ENCODE results near the gene PCK2. TPM values are rescaled to one million over a fixed set of nuclear protein-coding genes. Genes with fewer than 3 reads are reported as not detected.
A peak's percentile ranks its signal among the peaks of the same experiment; 100 is the strongest.
"Not testable (repeated sequence)": the region's sequence is repeated elsewhere in the genome, so short reads cannot be mapped to it uniquely, and the experiment has no call there.

The PCK2 gene
- 177 TPM for polyA plus RNA-seq
- long read RNA-seq, donor 1, transcript PCK2-201 (10 exons, 2,357 nt): major isoform, 24 of 65 reads
- long read RNA-seq, donor 1, partial matches to known transcripts: 32 of 65 reads
- long read RNA-seq, donor 1, other reads (novel, unspliced or antisense): 5 of 65 reads
- long read RNA-seq, donor 2, transcript PCK2-202 (7 exons, 1,830 nt): minor isoform, 5 of 213 reads
- long read RNA-seq, donor 2, transcript PCK2-201 (10 exons, 2,357 nt): major isoform, 76 of 213 reads
- long read RNA-seq, donor 2, transcript PCK2-204 (3 exons, 525 nt): minor isoform, 6 of 213 reads
- long read RNA-seq, donor 2, partial matches to known transcripts: 126 of 213 reads
- long read RNA-seq, donor 2, other reads (novel, unspliced or antisense): 0 of 213 reads
- long read RNA-seq, donor 3: 0 reads
- long read RNA-seq, donor 4, transcript PCK2-201 (10 exons, 2,357 nt): major isoform, 5 of 7 reads
- long read RNA-seq, donor 4, partial matches to known transcripts: 0 of 7 reads
- long read RNA-seq, donor 4, other reads (novel, unspliced or antisense): 0 of 7 reads
- long read RNA-seq, donor 5, transcript PCK2-201 (10 exons, 2,357 nt): major isoform, 20 of 36 reads
- long read RNA-seq, donor 5, partial matches to known transcripts: 13 of 36 reads
- long read RNA-seq, donor 5, other reads (novel, unspliced or antisense): 0 of 36 reads
- long read RNA-seq, donor 6, transcript PCK2-201 (10 exons, 2,357 nt): major isoform, 63 of 144 reads
- long read RNA-seq, donor 6, partial matches to known transcripts: 67 of 144 reads
- long read RNA-seq, donor 6, other reads (novel, unspliced or antisense): 11 of 144 reads
- long read RNA-seq, donor 7, transcript PCK2-201 (10 exons, 2,357 nt): major isoform, 9 of 15 reads
- long read RNA-seq, donor 7, partial matches to known transcripts: 5 of 15 reads
- long read RNA-seq, donor 7, other reads (novel, unspliced or antisense): 0 of 15 reads
- long read RNA-seq, donor 8, transcript PCK2-202 (7 exons, 1,830 nt): minor isoform, 7 of 212 reads
- long read RNA-seq, donor 8, transcript PCK2-204 (3 exons, 525 nt): minor isoform, 6 of 212 reads
- long read RNA-seq, donor 8, transcript PCK2-201 (10 exons, 2,357 nt): major isoform, 77 of 212 reads
- long read RNA-seq, donor 8, partial matches to known transcripts: 108 of 212 reads
- long read RNA-seq, donor 8, other reads (novel, unspliced or antisense): 12 of 212 reads
- long read RNA-seq, donor 9, transcript PCK2-201 (10 exons, 2,357 nt): major isoform, 55 of 83 reads
- long read RNA-seq, donor 9, partial matches to known transcripts: 22 of 83 reads
- long read RNA-seq, donor 9, other reads (novel, unspliced or antisense): 0 of 83 reads
- long read RNA-seq, donor 10, transcript PCK2-204 (3 exons, 525 nt): minor isoform, 5 of 100 reads
- long read RNA-seq, donor 10, transcript PCK2-201 (10 exons, 2,357 nt): major isoform, 64 of 100 reads
- long read RNA-seq, donor 10, partial matches to known transcripts: 27 of 100 reads
- long read RNA-seq, donor 10, other reads (novel, unspliced or antisense): 0 of 100 reads
- long read RNA-seq, donor 11, transcript PCK2-201 (10 exons, 2,357 nt): major isoform, 53 of 84 reads
- long read RNA-seq, donor 11, transcript PCK2-202 (7 exons, 1,830 nt): minor isoform, 5 of 84 reads
- long read RNA-seq, donor 11, transcript PCK2-204 (3 exons, 525 nt): minor isoform, 5 of 84 reads
- long read RNA-seq, donor 11, partial matches to known transcripts: 13 of 84 reads
- long read RNA-seq, donor 11, other reads (novel, unspliced or antisense): 7 of 84 reads

DNA sequence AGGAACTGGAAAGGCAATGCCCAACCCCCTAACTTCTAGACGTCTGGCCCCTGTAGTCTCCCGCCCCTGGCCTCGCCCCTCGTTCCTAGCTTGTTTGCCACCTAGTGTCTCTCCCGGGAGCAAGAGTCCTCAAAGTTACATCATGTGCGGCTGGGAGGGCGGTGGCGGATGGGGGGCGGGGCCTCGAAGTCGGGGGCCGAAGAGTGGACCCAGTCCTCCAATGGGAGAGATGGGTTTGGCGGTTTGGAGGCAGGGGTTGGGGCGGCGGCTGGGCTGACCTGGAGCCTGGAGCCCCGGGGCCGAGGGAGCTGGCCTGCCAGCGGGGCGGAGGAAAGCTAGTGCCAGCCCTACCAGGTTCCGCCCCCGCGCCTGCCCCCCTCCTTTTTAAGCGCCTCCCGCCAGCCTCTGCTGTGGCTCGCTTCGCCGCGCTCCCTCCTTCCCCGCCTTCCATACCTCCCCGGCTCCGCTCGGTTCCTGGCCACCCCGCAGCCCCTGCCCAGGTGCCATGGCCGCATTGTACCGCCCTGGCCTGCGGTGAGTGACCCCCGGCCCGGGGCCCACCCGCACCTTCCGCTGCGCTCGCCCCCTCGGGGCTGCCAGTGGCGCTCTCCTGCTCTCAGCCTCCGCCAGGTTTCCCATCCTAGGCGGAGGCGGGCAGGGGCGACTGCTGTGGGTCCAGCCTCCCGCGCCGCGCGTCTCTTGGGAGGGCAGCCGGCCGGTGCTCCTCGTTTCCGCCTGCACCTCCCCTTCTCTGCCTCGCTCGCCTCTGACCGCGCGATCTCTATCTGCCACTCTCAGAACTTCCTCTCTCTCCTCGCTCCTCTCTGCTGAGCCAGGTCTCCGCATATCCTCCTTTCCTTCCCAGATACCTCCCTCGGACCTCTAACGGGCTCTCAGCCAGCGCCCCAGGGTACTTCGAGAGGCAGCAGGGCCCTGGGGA, at the start of gene PCK2:
PCK2 (plus strand) TSS at position 411 of the 940 bp plus-strand sequence; CDS start at position 506, 95 bp downstream.
- Histone ChIP-seq H3K4me1 (ENCODE audit: control insufficient read depth, insufficient read depth, low read length) (peaks cover 47% of the 10 kb centered on the region), H3K36me3 (ENCODE audit: control insufficient read depth, insufficient read depth, low read length) (peaks cover 22% of the 10 kb centered on the region), H3K27ac (ENCODE audit: low read length) (peak within 1 kb of the TSS; percentile 96), H3K27me3 (ENCODE audit: control insufficient read depth, insufficient read depth, low read length) (no peaks in the 10 kb centered on the region), H3K4me3 (ENCODE audit: low read length) (peak within 1 kb of the TSS; percentile 81), H3K9me3 (ENCODE audit: control insufficient read depth, low read depth, low read length) (no peaks in the 10 kb centered on the region)
- WGBS (ENCODE audit: insufficient coverage, low lambda C conversion rate): no CpG with 5 or more reads among the region's 68 CpGs
- peak; percentile 97 to 99 for DNase-seq

DNA sequence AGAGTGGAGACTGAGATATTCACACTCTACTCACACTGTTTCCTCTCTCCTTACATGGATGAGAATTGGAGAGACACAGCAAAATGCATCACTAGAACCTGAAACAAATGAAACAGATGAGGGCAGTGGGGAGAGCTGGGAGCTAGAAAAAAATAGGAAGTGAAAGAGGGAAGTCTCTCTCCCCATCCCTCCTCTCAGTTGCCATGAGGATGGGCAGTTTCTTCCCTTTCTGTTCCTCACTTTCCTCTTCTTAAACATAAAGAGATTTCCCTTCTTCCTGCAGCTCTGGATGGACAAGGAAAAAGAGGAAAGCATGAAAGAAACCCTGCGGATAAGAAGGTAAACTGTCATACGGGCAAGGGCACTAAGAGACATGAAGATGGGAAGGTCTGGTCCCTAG, 45.1 kb upstream of the PCK2 start:
- not testable (repeated sequence) for DNase-seq; H3K4me1 ChIP-seq (ENCODE audit: control insufficient read depth, insufficient read depth, low read length); H3K27me3 ChIP-seq (ENCODE audit: control insufficient read depth, insufficient read depth, low read length); H3K9me3 ChIP-seq (ENCODE audit: control insufficient read depth, low read depth, low read length); H3K27ac ChIP-seq (ENCODE audit: low read length); H3K4me3 ChIP-seq (ENCODE audit: low read length); H3K36me3 ChIP-seq (ENCODE audit: control insufficient read depth, insufficient read depth, low read length)
- WGBS (ENCODE audit: insufficient coverage, low lambda C conversion rate): no CpG with 5 or more reads among the region's 2 CpGs

DNA sequence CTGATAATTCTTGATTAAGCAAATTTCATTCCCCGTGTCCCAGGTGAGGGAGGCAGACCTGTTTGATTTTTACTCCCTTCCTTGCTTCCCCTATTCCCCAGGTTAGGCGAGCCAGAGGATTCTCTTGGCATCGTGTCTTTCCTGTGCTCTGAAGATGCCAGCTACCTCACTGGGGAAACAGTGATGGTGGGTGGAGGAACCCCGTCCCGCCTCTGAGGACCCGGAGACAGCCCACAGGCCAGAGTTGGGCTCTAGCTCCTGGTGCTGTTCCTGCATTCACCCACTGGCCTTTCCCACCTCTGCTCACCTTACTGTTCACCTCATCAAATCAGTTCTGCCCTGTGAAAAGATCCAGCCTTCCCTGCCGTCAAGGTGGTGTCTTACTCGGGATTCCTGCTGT, 43.4 kb upstream of the PCK2 start:
- not testable (repeated sequence) for H3K4me1 ChIP-seq (ENCODE audit: control insufficient read depth, insufficient read depth, low read length); H3K27ac ChIP-seq (ENCODE audit: low read length); H3K27me3 ChIP-seq (ENCODE audit: control insufficient read depth, insufficient read depth, low read length); H3K4me3 ChIP-seq (ENCODE audit: low read length); H3K36me3 ChIP-seq (ENCODE audit: control insufficient read depth, insufficient read depth, low read length); DNase-seq; H3K9me3 ChIP-seq (ENCODE audit: control insufficient read depth, low read depth, low read length)
- no CpG with 5 or more reads among the region's 8 CpGs for WGBS (ENCODE audit: insufficient coverage, low lambda C conversion rate)

DNA sequence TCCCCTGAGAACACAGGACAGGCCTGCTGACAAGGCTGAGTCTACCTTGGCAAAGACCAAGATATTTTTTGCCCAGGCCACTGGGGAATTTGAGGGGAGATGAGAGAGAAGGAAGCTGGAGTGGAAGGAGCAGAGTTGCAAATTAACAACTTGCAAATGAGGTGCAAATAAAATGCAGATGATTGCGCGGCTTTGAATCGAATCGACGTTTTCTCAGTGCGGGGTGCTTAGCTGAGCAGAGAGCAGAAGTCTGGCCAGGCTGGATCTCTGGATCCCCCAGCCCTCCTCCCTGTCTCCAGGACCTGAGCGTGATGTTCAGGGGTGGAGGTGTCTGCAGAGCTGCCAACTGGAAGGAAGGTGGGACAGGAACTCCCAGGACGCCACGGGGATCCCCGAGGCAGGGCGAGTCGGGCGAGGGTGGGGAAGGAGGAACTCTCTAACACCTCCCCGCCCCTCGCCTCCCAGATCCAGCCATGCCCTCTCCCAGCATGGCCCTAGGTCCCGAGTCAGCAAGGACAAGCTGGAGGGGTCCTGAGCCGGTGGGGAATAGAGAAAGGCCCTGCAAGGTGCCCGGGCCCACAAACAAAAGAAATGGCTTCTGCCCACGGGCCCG, 42.8 kb upstream of the PCK2 start:
- no peaks in the 10 kb centered on the region for H3K36me3 ChIP-seq (ENCODE audit: control insufficient read depth, insufficient read depth, low read length)
- H3K4me3 ChIP-seq (ENCODE audit: low read length): peak overlapping the region; percentile 74
- H3K9me3 ChIP-seq (ENCODE audit: control insufficient read depth, low read depth, low read length): no peaks in the 10 kb centered on the region
- no CpG with 5 or more reads among the region's 20 CpGs for WGBS (ENCODE audit: insufficient coverage, low lambda C conversion rate)
- H3K27ac ChIP-seq (ENCODE audit: low read length): peak overlapping the region; percentile 53
- peaks cover 5% of the 10 kb centered on the region for H3K27me3 ChIP-seq (ENCODE audit: control insufficient read depth, insufficient read depth, low read length)
- peaks cover 9% of the 10 kb centered on the region for H3K4me1 ChIP-seq (ENCODE audit: control insufficient read depth, insufficient read depth, low read length)
- no peak for DNase-seq

DNA sequence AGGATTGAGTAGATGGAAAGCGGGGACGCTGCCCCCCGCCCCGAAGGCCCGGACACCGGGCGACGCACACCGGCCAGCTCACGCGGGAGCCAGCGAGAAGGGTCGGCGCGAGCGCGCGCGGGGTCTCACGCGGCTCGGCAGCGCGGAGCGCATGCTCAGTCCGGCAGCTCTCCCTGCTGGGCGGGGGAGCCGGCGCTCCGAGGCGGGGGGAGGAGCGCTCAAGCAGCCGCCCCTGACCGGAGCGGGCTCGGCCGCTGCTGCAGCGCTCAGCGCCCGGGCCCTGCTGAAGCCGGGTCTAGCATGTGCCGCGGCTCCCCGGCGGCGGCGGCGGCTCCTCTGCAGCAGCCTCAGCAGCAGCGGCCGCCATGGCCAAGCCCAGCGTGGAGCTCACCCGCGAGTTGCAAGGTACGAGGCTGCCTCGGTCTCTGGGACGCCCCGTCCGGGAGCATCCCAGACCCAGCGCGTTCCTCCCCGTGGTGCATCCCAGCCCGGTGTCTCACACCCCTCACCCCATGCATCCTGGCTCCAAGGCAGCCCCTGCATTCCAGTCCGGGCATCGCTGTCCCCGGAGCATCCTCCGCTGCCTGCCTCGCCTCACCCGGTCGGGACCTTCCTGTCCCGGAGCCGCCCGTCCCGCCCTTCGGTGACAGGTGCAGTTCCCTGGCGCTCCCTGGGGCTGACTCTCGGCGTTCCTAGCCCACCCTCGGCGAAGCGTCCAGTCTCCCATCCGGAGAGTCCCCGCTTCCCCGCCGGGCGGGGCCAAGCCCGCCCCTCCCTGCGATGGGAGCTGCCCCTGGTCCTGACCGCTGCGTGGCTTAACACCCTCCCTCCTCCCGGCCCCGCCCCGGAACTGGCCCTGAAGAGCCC, 42.1 kb upstream of the PCK2 start, which contains the start of gene CARMIL3:
CARMIL3 (plus strand) TSS at position 221 of the 867 bp plus-strand sequence; CDS start at position 366, 145 bp downstream.
- H3K9me3 ChIP-seq (ENCODE audit: control insufficient read depth, low read depth, low read length): no peaks in the 10 kb centered on the region
- peaks cover 5% of the 10 kb centered on the region for H3K27me3 ChIP-seq (ENCODE audit: control insufficient read depth, insufficient read depth, low read length)
- peak; percentile 68 to 79 for DNase-seq
- peak within 1 kb of the TSS; percentile 53 for H3K27ac ChIP-seq (ENCODE audit: low read length)
- peaks cover 9% of the 10 kb centered on the region for H3K4me1 ChIP-seq (ENCODE audit: control insufficient read depth, insufficient read depth, low read length)
- no CpG with 5 or more reads among the region's 92 CpGs for WGBS (ENCODE audit: insufficient coverage, low lambda C conversion rate)
- peak within 1 kb of the TSS; percentile 74 for H3K4me3 ChIP-seq (ENCODE audit: low read length)
- no peaks in the 10 kb centered on the region for H3K36me3 ChIP-seq (ENCODE audit: control insufficient read depth, insufficient read depth, low read length)

DNA sequence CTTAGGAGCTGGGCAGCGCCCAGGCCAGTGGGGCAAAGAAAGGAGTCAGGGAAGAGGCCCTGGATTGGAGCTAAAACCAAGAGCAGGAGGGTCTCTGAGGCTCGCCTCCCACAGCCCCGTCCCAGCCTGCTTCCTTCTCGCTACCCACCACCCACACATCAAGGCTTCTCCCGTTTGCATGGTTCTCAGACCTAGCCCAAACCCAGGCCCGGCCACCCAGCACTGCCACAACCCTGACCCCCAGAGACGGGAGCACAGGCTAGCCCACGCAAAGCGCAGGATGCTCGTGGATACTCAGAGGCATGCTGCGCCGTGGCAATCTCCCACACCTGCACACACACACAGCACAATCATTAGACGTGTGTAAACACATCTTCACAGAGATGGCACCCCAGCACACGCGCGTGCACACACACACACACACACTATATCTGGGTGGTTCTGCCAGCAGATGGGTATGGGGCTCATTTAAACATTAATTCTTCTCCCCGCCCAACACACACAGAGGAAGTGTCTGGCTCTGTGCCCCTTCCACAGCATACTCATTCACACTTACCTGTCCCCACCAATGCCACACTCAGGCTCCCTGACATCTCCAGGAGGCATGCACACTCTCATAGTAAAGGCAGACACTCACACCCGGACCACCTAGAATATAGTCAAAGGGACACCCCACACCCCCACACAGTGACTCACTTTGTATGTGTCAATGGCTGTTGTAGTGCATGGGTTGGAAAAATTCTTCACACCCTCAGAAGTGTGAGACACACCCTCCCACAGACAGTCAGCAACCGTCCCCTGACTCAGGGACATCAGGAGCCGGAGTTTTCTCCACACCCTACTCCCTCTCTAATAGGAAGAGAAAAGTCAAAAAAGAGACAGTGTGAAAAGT, 41.2 kb upstream of the PCK2 start:
- H3K27me3 ChIP-seq (ENCODE audit: control insufficient read depth, insufficient read depth, low read length): peaks cover 5% of the 10 kb centered on the region
- peaks cover 9% of the 10 kb centered on the region for H3K4me1 ChIP-seq (ENCODE audit: control insufficient read depth, insufficient read depth, low read length)
- no peaks in the 10 kb centered on the region for H3K9me3 ChIP-seq (ENCODE audit: control insufficient read depth, low read depth, low read length)
- no peaks in the 10 kb centered on the region for H3K36me3 ChIP-seq (ENCODE audit: control insufficient read depth, insufficient read depth, low read length)
- no CpG with 5 or more reads among the region's 20 CpGs for whole genome bisulfite sequencing (ENCODE audit: insufficient coverage, low lambda C conversion rate)
- peak overlapping the region; percentile 61 for H3K4me3 ChIP-seq (ENCODE audit: low read length)
- DNase-seq: no peak
- no peak overlapping the region for H3K27ac ChIP-seq (ENCODE audit: low read length)

DNA sequence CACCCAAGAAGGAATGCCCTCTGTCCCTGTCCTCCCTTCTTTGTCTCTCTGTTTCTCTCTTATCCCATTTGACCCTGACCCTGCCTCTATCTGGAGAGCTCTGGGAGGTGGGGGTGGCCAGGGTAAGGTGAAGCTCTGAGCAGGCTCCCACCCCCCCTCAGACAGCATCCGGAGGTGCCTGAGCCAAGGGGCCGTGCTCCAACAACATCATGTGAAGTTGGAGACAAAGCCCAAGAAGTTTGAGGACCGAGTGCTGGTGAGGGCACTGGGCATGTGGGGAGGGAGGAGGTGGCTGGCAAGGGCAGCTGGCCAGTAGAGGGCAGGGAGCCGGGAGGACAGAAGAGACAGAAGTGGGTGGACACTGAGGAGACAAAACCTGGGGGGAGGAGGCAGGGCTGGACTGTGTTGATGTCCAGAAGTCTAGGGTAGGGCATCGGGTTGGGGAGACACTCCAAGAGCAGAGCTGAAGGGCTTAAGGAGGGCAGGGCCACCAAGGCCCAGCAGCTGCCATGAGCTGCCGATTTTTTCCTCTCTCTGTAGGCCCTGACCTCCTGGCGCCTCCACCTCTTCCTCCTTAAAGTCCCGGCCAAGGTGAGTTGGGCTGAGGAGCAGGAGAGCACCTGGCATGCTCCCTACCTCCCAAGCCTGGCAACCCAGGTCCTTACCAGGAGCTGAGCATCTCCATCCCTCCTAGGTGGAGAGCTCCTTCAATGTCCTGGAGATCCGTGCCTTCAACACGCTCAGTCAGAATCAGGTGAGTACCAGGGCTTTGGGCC, 40.4 kb upstream of the PCK2 start:
- no peaks in the 10 kb centered on the region for H3K9me3 ChIP-seq (ENCODE audit: control insufficient read depth, low read depth, low read length)
- H3K27me3 ChIP-seq (ENCODE audit: control insufficient read depth, insufficient read depth, low read length): peaks cover 5% of the 10 kb centered on the region
- H3K4me3 ChIP-seq (ENCODE audit: low read length): no peak overlapping the region
- no CpG with 5 or more reads among the region's 10 CpGs for WGBS (ENCODE audit: insufficient coverage, low lambda C conversion rate)
- H3K4me1 ChIP-seq (ENCODE audit: control insufficient read depth, insufficient read depth, low read length): peaks cover 13% of the 10 kb centered on the region
- no peak for DNase-seq
- H3K36me3 ChIP-seq (ENCODE audit: control insufficient read depth, insufficient read depth, low read length): no peaks in the 10 kb centered on the region
- no peak overlapping the region for H3K27ac ChIP-seq (ENCODE audit: low read length)
